Endothelial cell (in vitro differentiated cells): ENCODE results near the gene ASTN1. TPM values are rescaled to one million over a fixed set of nuclear protein-coding genes. Genes with fewer than 3 reads are reported as not detected.

ENCODE experiments used
- DNase-seq: peaks from one replicate; pipeline ENCODE4 v3.0.0; 2021; ENCODE audit warnings: low spot score
- H3K27ac Mint-ChIP-seq: one replicate; pipeline ENCODE4 v1.8.0; 2021; ENCODE audit warnings: mixed read lengths, inconsistent platforms; ENCODE audit not compliant: unreplicated experiment
- H3K27me3 Mint-ChIP-seq: one replicate; pipeline ENCODE4 v1.8.0; 2021; ENCODE audit warnings: mild to moderate bottlenecking, moderate library complexity, mixed read lengths, inconsistent platforms; ENCODE audit not compliant: unreplicated experiment
- H3K36me3 Mint-ChIP-seq: one replicate; pipeline ENCODE4 v1.8.0; 2021; ENCODE audit warnings: mild to moderate bottlenecking, low read depth, mixed read lengths, inconsistent platforms; ENCODE audit not compliant: unreplicated experiment
- H3K4me1 Mint-ChIP-seq: one replicate; pipeline ENCODE4 v1.8.0; 2021; ENCODE audit warnings: mild to moderate bottlenecking, mixed read lengths, inconsistent platforms; ENCODE audit not compliant: unreplicated experiment
- H3K4me3 Mint-ChIP-seq: one replicate; pipeline ENCODE4 v1.8.0; 2021; ENCODE audit warnings: mild to moderate bottlenecking, mixed read lengths, inconsistent platforms; ENCODE audit not compliant: unreplicated experiment
- H3K9me3 Mint-ChIP-seq: one replicate; pipeline ENCODE4 v1.8.0; 2021; ENCODE audit warnings: mixed read lengths, inconsistent platforms; ENCODE audit not compliant: unreplicated experiment
- total RNA-seq: library from RNA; stranded (reverse); fragmentation: NEBNext Ultra II Directional; extraction: Animal tissue kit (Norgen Biotek cat#: 25700); gene quantifications from one replicate; pipeline ENCODE4 v1.2.1, GENCODE V29; 2021; ENCODE audit not compliant: unreplicated experiment
- TF ChIP-seq, protein P1 (sequence below): fragments of 200-600 bp; sonication (generic); IDR thresholded peaks from one replicate; pipeline ENCODE4 v1.5.0; 2021; ENCODE audit warnings: antibody characterized with exemption; ENCODE audit not compliant: unreplicated experiment

Gene ASTN1
- total RNA-seq, 1 donor from 2014 or later, result 66.6 TPM

DNA sequence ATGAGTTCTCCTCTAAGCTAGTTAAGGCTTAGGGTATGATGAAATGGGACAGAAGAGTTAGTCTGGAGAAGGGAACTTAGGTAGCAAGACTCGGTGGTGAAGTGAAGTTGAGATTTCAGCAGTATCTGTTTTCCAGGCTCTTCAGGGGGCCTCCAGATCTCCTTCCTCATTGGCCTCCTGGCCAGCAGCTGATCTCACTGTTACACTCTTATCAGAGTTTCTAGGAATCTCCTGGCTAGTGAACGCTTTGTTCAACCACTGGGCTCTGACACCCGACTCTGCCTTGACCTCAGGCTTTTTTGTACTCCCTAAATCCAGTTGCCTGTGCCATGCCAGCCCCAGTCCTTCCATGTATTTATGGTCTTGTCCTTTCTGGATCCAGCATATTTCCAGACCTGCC lies 311.0 kb downstream of the ASTN1 start:
- no peak overlapping the region for H3K4me3 Mint-ChIP-seq
- no peaks in the 10 kb centered on the region for H3K36me3 Mint-ChIP-seq

DNA sequence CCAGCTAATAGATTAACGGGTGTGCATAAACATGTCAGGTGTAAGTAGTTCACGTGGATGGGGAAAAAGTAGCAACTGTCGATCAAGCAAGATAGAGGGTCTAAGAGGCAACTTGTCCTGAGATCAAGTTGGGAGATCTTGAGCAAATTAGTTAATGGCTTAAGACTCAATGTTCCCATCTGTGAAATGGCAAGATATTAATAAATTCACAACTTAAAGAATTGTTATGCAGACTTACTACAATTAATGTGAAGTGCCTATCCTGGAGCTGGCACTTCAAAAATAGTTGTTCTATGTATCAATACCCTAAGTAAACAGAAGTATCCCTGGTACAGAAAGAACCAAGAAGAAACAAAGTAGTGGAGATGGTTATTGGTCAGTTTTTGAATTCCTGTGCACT lies 312.4 kb downstream of the ASTN1 start:
- Mint-ChIP-seq H3K9me3 (no peaks in the 10 kb centered on the region), H3K27ac (no peak overlapping the region), H3K36me3 (no peaks in the 10 kb centered on the region), H3K4me3 (no peak overlapping the region), H3K27me3 (no peaks in the 10 kb centered on the region), H3K4me1 (no peaks in the 10 kb centered on the region)
- DNase-seq, result no peak
- TF ChIP-seq, protein P1, sequence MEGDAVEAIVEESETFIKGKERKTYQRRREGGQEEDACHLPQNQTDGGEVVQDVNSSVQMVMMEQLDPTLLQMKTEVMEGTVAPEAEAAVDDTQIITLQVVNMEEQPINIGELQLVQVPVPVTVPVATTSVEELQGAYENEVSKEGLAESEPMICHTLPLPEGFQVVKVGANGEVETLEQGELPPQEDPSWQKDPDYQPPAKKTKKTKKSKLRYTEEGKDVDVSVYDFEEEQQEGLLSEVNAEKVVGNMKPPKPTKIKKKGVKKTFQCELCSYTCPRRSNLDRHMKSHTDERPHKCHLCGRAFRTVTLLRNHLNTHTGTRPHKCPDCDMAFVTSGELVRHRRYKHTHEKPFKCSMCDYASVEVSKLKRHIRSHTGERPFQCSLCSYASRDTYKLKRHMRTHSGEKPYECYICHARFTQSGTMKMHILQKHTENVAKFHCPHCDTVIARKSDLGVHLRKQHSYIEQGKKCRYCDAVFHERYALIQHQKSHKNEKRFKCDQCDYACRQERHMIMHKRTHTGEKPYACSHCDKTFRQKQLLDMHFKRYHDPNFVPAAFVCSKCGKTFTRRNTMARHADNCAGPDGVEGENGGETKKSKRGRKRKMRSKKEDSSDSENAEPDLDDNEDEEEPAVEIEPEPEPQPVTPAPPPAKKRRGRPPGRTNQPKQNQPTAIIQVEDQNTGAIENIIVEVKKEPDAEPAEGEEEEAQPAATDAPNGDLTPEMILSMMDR, result no peak

More for the DNA sequence above, 311.0 kb downstream of the ASTN1 start:
- Mint-ChIP-seq H3K27me3 (no peaks in the 10 kb centered on the region), H3K4me1 (no peaks in the 10 kb centered on the region), H3K27ac (no peak overlapping the region), H3K9me3 (no peaks in the 10 kb centered on the region)
- DNase-seq, result no peak
- TF ChIP-seq, protein P1, result no peak

DNA sequence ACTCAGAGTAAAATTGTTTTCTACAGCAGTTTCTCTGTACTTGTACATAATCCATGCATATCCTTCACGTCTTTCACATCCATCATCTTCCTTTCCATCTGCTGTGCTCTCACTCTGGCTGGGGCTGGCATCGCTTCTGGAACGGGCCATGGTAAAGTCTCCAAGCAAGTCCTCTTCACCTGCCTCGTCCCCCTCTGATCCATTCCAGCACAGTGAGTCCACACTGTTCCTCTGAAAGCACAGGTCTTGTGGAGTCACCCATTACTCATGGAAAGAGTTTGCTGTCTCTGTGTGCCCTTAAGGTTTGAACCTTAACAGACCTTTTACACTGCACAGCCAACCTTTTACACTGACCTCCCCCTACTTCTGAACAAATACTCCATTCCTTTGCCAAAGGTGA lies 313.6 kb downstream of the ASTN1 start:
- no peak for DNase-seq
- no peaks in the 10 kb centered on the region for H3K4me1 Mint-ChIP-seq
- no peaks in the 10 kb centered on the region for H3K27me3 Mint-ChIP-seq
- no peaks in the 10 kb centered on the region for H3K9me3 Mint-ChIP-seq
- H3K27ac Mint-ChIP-seq, result no peak overlapping the region
- TF ChIP-seq, protein P1, result no peak
- no peaks in the 10 kb centered on the region for H3K36me3 Mint-ChIP-seq
- H3K4me3 Mint-ChIP-seq, result no peak overlapping the region

DNA sequence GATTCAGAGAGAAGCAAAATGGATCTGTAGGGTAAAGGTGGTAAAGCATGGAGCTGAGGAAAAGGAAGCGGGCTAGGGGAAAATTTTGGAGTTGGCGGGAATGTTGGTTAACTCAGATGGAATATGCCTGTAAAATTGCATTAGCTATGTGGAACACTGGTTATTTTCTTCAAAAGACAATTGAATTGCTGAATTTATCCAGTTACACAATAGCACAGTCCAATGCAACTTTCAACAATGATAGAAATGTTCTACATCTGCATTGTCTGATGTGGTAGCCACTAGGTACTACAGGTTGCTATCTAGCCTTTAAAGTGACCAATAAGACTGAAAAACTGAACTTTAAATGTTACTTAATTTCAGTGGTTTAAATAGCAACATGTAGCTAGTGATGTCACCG lies 315.2 kb downstream of the ASTN1 start:
- TF ChIP-seq, protein P1, result no peak
- Mint-ChIP-seq H3K27me3 (peaks cover 2% of the 10 kb centered on the region), H3K27ac (no peak overlapping the region), H3K4me1 (no peaks in the 10 kb centered on the region), H3K4me3 (no peak overlapping the region), H3K36me3 (no peaks in the 10 kb centered on the region), H3K9me3 (no peaks in the 10 kb centered on the region)
- DNase-seq, result no peak

DNA sequence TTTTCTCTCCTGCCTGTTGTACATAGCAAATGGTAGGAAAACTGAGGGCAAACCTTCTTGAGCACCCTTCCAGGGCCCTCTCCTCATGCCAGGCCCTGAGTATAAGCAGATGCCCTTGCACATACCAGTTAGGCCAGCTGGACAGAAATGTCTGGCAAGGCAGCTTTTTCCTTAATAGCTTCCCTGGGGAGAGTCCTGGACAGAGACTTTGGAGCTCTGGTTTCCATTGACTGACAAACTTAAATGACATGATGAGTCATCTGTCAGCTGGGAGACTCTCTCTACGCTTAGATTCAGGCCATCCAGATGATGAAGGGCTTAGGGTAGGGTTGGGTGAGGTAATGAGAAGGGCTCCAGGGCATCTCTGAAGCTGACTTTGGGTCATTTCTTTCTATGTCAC lies 317.5 kb downstream of the ASTN1 start:
- Mint-ChIP-seq H3K27ac (no peak overlapping the region), H3K36me3 (no peaks in the 10 kb centered on the region), H3K4me3 (no peak overlapping the region), H3K9me3 (no peaks in the 10 kb centered on the region), H3K4me1 (no peaks in the 10 kb centered on the region), H3K27me3 (peaks cover 2% of the 10 kb centered on the region)
- TF ChIP-seq, protein P1, result no peak
- no peak for DNase-seq
